Measurements from ENCODE around the gene OXCT2.

Gene OXCT2

GRCh38 chr1:39805385-39805784, 34.2 kb upstream of the OXCT2 start:
- Histone ChIP-seq H3K9me3 (ENCODE audit: insufficient read depth, low read length, severe bottlenecking) (no peaks in the 10 kb centered on the region), H3K27ac (ENCODE audit: low read length) (no peak overlapping the region), H3K9ac (ENCODE audit: low read depth, low read length) (no peak overlapping the region), H3K36me3 (ENCODE audit: insufficient read depth, low read length) (no peaks in the 10 kb centered on the region), H3K79me2 (ENCODE audit: insufficient read depth, low read length) (no peaks in the 10 kb centered on the region), H3K27me3 (ENCODE audit: insufficient read depth, low read length, poor library complexity) (no peaks in the 10 kb centered on the region), H3K4me3 (ENCODE audit: low read depth in 1 of 2, low read length in 2 of 2) (no peak overlapping the region), H3K4me1 (ENCODE audit: insufficient read depth, low read length) (no peaks in the 10 kb centered on the region), H4K20me1 (ENCODE audit: insufficient read depth, low read length) (no peaks in the 10 kb centered on the region), H2AFZ (ENCODE audit: low read depth, low read length) (no peak overlapping the region), H3K4me2 (ENCODE audit: insufficient read depth, low read length) (no peak overlapping the region)
- TF ChIP-seq CTCF (IDR thresholded peaks at IDR 0.05; ENCODE audit: borderline replicate concordance, extremely low read depth, low read length, poor library complexity, severe bottlenecking) = no peak
- no peak for TF ChIP-seq EZH2 (IDR thresholded peaks at IDR 0.05; ENCODE audit: borderline replicate concordance, low read depth, low read length, severe bottlenecking)
- ATAC-seq (ENCODE audit: insufficient read depth, low read depth) (no peak), DNase-seq (no peak)

- H3K4me3 ChIP-seq (ENCODE audit: low read depth in 1 of 2, low read length in 2 of 2) = no peak overlapping the region
- no peak overlapping the region for H3K9ac ChIP-seq (ENCODE audit: low read depth, low read length)
- H3K4me1 ChIP-seq (ENCODE audit: insufficient read depth, low read length) = no peaks in the 10 kb centered on the region
- H3K36me3 ChIP-seq (ENCODE audit: insufficient read depth, low read length) = no peaks in the 10 kb centered on the region
- no peaks in the 10 kb centered on the region for H3K27me3 ChIP-seq (ENCODE audit: insufficient read depth, low read length, poor library complexity)
- no peaks in the 10 kb centered on the region for H3K9me3 ChIP-seq (ENCODE audit: insufficient read depth, low read length, severe bottlenecking)
- H3K79me2 ChIP-seq (ENCODE audit: insufficient read depth, low read length) = no peaks in the 10 kb centered on the region
- no peak for ATAC-seq (ENCODE audit: insufficient read depth, low read depth)
- H3K4me2 ChIP-seq (ENCODE audit: insufficient read depth, low read length) = no peak overlapping the region
- no peak overlapping the region for H3K27ac ChIP-seq (ENCODE audit: low read length)
- TF ChIP-seq CTCF (IDR thresholded peaks at IDR 0.05; ENCODE audit: borderline replicate concordance, extremely low read depth, low read length, poor library complexity, severe bottlenecking) (no peak), EZH2 (IDR thresholded peaks at IDR 0.05; ENCODE audit: borderline replicate concordance, low read depth, low read length, severe bottlenecking) (no peak)
- DNase-seq = no peak
- no peaks in the 10 kb centered on the region for H4K20me1 ChIP-seq (ENCODE audit: insufficient read depth, low read length)
- no peak overlapping the region for H2AFZ ChIP-seq (ENCODE audit: low read depth, low read length)
Measured at GRCh38 chr1:39802496-39803260, 31.5 kb upstream of the OXCT2 start.

- no peak for ATAC-seq (ENCODE audit: insufficient read depth, low read depth)
- no peak overlapping the region for H3K4me3 ChIP-seq (ENCODE audit: low read depth in 1 of 2, low read length in 2 of 2)
- H3K9ac ChIP-seq (ENCODE audit: low read depth, low read length) = no peak overlapping the region
- no peaks in the 10 kb centered on the region for H3K36me3 ChIP-seq (ENCODE audit: insufficient read depth, low read length)
- no peaks in the 10 kb centered on the region for H3K79me2 ChIP-seq (ENCODE audit: insufficient read depth, low read length)
- H4K20me1 ChIP-seq (ENCODE audit: insufficient read depth, low read length) = no peaks in the 10 kb centered on the region
- H3K9me3 ChIP-seq (ENCODE audit: insufficient read depth, low read length, severe bottlenecking) = no peaks in the 10 kb centered on the region
- no peak overlapping the region for H3K4me2 ChIP-seq (ENCODE audit: insufficient read depth, low read length)
- no peaks in the 10 kb centered on the region for H3K4me1 ChIP-seq (ENCODE audit: insufficient read depth, low read length)
- no peak overlapping the region for H2AFZ ChIP-seq (ENCODE audit: low read depth, low read length)
- TF ChIP-seq CTCF (IDR thresholded peaks at IDR 0.05; ENCODE audit: borderline replicate concordance, extremely low read depth, low read length, poor library complexity, severe bottlenecking) (no peak), EZH2 (IDR thresholded peaks at IDR 0.05; ENCODE audit: borderline replicate concordance, low read depth, low read length, severe bottlenecking) (no peak)
- peaks cover 4% of the 10 kb centered on the region for H3K27me3 ChIP-seq (ENCODE audit: insufficient read depth, low read length, poor library complexity)
- H3K27ac ChIP-seq (ENCODE audit: low read length) = no peak overlapping the region
- no peak for DNase-seq
Measured at GRCh38 chr1:39800471-39800835, 29.3 kb upstream of the OXCT2 start.
